Cardiac muscle cell (in vitro differentiated cells and primary cell): ENCODE data around the gene SKA2. TPM values are rescaled to one million over a fixed set of nuclear protein-coding genes. Genes with fewer than 3 reads are reported as not detected.
A peak's percentile ranks its signal among the peaks of the same experiment; 100 is the strongest.
"Not testable (repeated sequence)": the region's sequence is repeated elsewhere in the genome, so short reads cannot be mapped to it uniquely, and the experiment has no call there.

ENCODE experiments used
- DNase-seq, 2 donors: peaks; one replicate each; pipeline versions ENCODE4 v3.0.0 to v3.0.0-alpha.2; 2010 to 2017; ENCODE audit warnings: low read depth in 1 of 2, low spot score in 1 of 2
- H3K27ac ChIP-seq: fragments of 200-600 bp; sonication (generic); 2 replicates; pipeline ENCODE4 v1.5.1; 2016
- H3K27me3 ChIP-seq: fragments of 200-600 bp; sonication (generic); 2 replicates; pipeline ENCODE4 v1.6.0; 2016; ENCODE audit warnings: control low read depth
- H3K36me3 ChIP-seq: fragments of 200-600 bp; sonication (generic); 2 replicates; pipeline ENCODE4 v1.5.1; 2016; ENCODE audit warnings: control low read depth
- H3K4me1 ChIP-seq: fragments of 200-600 bp; sonication (generic); 2 replicates; pipeline ENCODE4 v1.8.1; 2017; ENCODE audit warnings: low read depth, mild to moderate bottlenecking, mixed run types
- H3K4me3 ChIP-seq: fragments of 200-600 bp; sonication (generic); 2 replicates; pipeline ENCODE4 v1.5.1; 2016; ENCODE audit warnings: mild to moderate bottlenecking
- H3K9me3 ChIP-seq: fragments of 200-600 bp; sonication (generic); 2 replicates; pipeline ENCODE4 v1.5.1; 2017; ENCODE audit warnings: low read depth, mild to moderate bottlenecking, control low read depth
- polyA plus RNA-seq: library from polyadenylated mRNA; unstranded; fragments of >200 nt; fragmentation: Nextera tagmentation; extraction: Ambion mirVana; gene quantifications from 2 replicates; pipeline ENCODE4 v1.2.1, GENCODE V29; 2016
- total RNA-seq: library from RNA; depleted of rRNA; stranded (reverse); fragments of >200 nt; gene quantifications from 2 replicates; pipeline ENCODE4 v1.2.3, GENCODE V29; 2016
- TF ChIP-seq, protein P1 (sequence below): IDR thresholded peaks from 2 replicates; pipeline ENCODE4 v1.5.1; 2012; ENCODE audit warnings: low read depth, mild to moderate bottlenecking, low read length

The SKA2 gene
- total and polyA plus RNA-seq, 2 experiments from 2014 or later, result 37.7 to 107 TPM

DNA sequence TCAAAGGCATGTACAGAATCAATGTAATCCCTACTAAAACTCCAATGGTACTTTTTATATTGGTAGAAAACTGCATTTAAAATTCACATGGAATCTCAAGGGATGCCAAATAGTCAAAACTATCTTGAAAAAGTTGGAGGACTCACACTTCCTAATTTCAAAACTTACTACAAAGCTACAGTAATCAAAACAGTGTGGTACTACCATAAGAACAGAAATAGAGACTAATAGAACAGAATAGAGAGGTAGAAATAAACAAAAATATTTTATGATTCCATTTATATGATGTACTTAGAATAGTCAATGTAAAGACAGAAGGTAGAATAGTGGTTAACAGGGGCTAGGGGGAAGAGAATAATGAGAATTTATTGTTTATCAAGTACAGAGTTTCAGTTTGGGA is 57.1 kb downstream of the SKA2 start:
- no peak overlapping the region for H3K27ac ChIP-seq
- no peaks in the 10 kb centered on the region for H3K36me3 ChIP-seq
- H3K4me3 ChIP-seq, result no peak overlapping the region
- H3K27me3 ChIP-seq, result no peaks in the 10 kb centered on the region
- no peak for DNase-seq
- peaks cover 7% of the 10 kb centered on the region for H3K4me1 ChIP-seq
- H3K9me3 ChIP-seq, result no peaks in the 10 kb centered on the region
- TF ChIP-seq, protein P1, sequence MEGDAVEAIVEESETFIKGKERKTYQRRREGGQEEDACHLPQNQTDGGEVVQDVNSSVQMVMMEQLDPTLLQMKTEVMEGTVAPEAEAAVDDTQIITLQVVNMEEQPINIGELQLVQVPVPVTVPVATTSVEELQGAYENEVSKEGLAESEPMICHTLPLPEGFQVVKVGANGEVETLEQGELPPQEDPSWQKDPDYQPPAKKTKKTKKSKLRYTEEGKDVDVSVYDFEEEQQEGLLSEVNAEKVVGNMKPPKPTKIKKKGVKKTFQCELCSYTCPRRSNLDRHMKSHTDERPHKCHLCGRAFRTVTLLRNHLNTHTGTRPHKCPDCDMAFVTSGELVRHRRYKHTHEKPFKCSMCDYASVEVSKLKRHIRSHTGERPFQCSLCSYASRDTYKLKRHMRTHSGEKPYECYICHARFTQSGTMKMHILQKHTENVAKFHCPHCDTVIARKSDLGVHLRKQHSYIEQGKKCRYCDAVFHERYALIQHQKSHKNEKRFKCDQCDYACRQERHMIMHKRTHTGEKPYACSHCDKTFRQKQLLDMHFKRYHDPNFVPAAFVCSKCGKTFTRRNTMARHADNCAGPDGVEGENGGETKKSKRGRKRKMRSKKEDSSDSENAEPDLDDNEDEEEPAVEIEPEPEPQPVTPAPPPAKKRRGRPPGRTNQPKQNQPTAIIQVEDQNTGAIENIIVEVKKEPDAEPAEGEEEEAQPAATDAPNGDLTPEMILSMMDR, result no peak

DNA sequence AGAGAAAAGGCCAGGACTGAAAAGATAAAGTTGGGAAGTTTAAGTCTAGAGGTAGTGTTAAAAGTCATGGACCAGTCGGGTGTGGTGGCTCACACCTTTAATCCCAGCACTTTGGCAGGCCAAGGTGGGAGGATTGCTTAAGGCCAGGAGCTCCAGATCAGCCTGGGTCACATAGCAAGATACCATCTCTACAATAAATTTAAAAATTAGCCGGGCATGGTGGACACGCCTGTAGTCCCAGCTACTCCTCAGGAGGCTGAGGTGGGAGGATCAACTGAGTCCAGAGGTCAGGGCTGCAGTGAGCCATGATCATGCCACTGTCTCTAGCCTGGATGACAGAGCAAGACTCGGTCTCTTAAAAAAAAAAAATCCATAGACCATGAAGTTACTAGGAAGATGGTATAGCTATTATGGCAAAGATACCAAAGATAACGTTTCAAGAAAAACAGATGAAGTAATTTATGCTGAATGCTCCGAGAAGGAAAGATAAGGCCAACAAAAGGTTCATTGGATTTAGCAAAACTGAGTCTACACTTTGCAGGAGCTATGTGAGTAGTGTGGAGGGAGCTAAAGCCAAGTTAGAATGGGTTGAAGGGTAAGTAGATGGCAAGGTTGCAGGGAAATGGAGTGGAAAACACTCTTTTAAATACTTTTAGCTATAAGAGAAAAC is 60.0 kb downstream of the SKA2 start:
- DNase-seq, result no peak
- Histone ChIP-seq H3K36me3 (no peaks in the 10 kb centered on the region), H3K9me3 (no peaks in the 10 kb centered on the region), H3K4me1 (peaks cover 7% of the 10 kb centered on the region), H3K27ac (no peak overlapping the region), H3K27me3 (no peaks in the 10 kb centered on the region), H3K4me3 (no peak overlapping the region)
- TF ChIP-seq, protein P1, result no peak

GRCh38 chr17:59093702-59094231 is 61.2 kb downstream of the SKA2 start:
- TF ChIP-seq, protein P1, result no peak
- no peaks in the 10 kb centered on the region for H3K9me3 ChIP-seq
- H3K4me1 ChIP-seq, result peaks cover 7% of the 10 kb centered on the region
- no peak overlapping the region for H3K4me3 ChIP-seq
- peaks cover 4% of the 10 kb centered on the region for H3K36me3 ChIP-seq
- DNase-seq, result peak in 1 of 2 donors; percentile 97
- H3K27me3 ChIP-seq, result no peaks in the 10 kb centered on the region
- H3K27ac ChIP-seq, result peak overlapping the region; percentile 72

- Histone ChIP-seq H3K9me3 (no peaks in the 10 kb centered on the region), H3K36me3 (peaks cover 7% of the 10 kb centered on the region), H3K4me1 (peaks cover 7% of the 10 kb centered on the region), H3K27ac (peak overlapping the region; percentile 72), H3K4me3 (no peak overlapping the region), H3K27me3 (no peaks in the 10 kb centered on the region)
- TF ChIP-seq, protein P1, result no peak
- no peak for DNase-seq
Measured at GRCh38 chr17:59093145-59093701, 61.8 kb downstream of the SKA2 start.

- H3K36me3 ChIP-seq, result peaks cover 14% of the 10 kb centered on the region
- not testable (repeated sequence) for H3K4me3 ChIP-seq, H3K4me1 ChIP-seq, H3K9me3 ChIP-seq, H3K27me3 ChIP-seq, DNase-seq, H3K27ac ChIP-seq
Measured at GRCh38 chr17:59090593-59090992, 64.4 kb downstream of the SKA2 start.

- Histone ChIP-seq H3K27me3 (no peaks in the 10 kb centered on the region), H3K9me3 (no peaks in the 10 kb centered on the region), H3K4me3 (no peak overlapping the region), H3K36me3 (peaks cover 31% of the 10 kb centered on the region), H3K4me1 (no peaks in the 10 kb centered on the region), H3K27ac (no peak overlapping the region)
- no peak for DNase-seq
- TF ChIP-seq, protein P1, result no peak
Measured at GRCh38 chr17:59084154-59084553, 70.8 kb downstream of the SKA2 start.
